Daoy (cell line): ENCODE results near the gene CNOT4. TPM values are rescaled to one million over a fixed set of nuclear protein-coding genes. Genes with fewer than 3 reads are reported as not detected.
"Not testable (repeated sequence)": the region's sequence is repeated elsewhere in the genome, so short reads cannot be mapped to it uniquely, and the experiment has no call there.

ENCODE experiments used
- DNase-seq: peaks from one replicate; pipeline ENCODE4 v3.0.0-alpha.2; 2015; ENCODE audit warnings: low read depth
- total RNA-seq: library from RNA; depleted of rRNA; stranded (reverse); fragments of >200 nt; shearing (Covaris generic); gene quantifications from 2 replicates; pipeline ENCODE4 v1.2.3, GENCODE V29; 2014

The CNOT4 gene
- total RNA-seq, 1 experiment from 2014 or later, result 5.0 TPM

DNA sequence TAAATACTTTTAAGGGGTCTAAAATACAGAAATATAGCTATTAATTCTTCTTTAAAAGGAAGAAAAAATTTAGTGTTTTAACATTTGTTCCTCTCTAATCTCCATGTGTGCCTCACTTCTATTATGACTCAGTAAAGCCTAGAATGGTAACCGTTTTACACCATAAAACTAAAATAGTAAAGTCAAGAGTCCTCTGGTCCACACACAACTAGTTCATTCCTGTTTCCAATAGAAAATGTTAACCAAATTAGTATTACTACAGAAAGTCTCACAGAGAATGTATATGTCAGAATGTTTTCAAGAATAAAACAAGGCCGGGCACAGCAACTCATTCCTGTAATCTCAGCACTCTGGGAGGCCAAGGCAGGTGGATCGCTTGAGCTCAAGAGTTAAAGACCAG, 55.8 kb downstream of the CNOT4 start:
- no peak for DNase-seq

DNA sequence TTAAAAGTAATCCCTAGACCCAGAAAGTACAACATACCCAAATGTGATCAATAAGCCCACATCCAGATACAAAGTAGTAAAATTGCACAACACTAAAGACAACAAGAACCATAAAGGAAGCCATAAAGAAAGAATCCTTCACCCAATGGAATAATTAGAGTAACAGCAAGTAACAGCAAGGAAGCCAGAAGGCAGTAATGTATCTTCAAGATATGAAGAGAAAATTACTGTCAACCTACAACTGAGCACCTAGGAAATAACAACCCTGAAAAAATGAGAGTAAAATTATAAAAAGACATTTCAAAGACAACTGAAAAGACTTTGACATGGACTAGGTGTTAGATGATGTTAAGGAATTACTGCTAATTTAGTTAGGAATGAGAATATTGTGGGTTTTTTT, 60.5 kb downstream of the CNOT4 start:
- no peak for DNase-seq

DNA sequence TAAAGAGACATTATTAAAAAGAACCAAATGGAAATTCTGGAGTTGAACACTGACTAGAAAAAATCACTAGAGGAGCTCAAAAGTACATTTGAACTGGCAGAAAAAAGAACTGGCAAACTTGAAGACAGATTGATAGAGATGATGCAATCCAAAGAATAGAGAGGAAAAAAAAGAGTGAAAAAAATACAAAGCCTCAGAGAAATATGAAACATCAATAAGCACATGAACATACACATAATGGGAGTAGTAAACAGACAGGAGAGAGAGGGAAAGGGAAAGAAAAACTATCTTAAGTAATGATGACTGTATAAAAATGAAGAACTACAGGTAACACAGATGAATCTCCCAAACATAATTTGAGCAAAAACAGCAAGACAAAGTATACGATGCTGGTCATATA, 61.1 kb downstream of the CNOT4 start:
- DNase-seq, result no peak

DNA sequence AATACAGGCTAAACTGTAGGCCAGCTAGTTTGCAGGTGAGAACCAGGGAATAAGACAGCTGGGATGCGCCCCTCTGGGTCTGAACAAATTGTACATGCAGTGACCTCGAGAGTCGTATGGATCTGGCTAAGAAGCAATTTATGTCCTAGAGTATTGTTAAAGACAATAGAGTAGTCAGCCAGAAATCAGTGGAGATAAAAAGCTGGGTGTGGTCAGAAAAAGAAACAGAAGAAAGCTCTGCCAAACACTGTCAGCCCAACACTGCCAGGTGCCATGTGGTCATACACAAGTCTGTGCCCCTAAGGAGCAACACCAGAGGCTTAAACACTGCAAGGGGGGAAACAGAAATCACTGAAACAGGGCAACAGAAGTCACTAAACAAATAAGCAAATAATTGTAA, 62.2 kb downstream of the CNOT4 start:
- no peak for DNase-seq

DNA sequence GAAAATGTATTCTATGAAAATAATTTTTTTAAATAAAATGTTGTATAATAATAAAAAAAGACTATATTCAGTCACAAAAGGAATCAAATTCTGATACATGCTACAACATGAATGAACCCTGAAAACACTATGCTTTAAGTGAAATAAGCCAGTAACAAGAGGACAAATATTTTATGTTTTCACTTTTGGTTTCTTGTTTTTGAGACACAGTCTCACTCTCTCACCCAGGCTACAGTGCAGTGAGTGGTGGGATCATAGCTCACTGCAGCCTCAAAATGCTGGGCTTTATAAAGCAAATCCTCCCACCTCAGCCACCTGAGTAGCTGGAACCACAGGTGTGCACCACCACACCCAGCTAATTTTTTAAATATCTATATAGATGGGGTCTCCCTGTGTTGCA, 64.2 kb downstream of the CNOT4 start:
- no peak for DNase-seq

DNA sequence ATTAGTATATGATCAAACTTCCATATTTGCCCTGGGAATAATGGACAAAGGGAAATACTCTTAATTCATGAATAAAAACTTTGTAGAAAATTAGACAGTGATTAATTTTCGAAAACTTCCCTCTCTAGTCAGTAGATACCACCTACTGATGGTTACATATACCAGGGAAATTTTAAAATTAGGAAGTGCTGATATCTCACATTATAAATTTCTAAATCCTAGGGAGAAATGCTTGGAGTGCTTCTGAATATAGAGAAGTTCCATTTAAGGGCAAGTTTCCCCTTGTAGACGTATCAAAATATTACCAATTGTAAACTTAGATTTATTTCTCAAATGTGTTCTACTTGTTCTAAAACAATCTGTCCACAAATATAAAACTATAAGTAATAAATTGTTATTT, 64.6 kb downstream of the CNOT4 start:
- not testable (repeated sequence) for DNase-seq

DNA sequence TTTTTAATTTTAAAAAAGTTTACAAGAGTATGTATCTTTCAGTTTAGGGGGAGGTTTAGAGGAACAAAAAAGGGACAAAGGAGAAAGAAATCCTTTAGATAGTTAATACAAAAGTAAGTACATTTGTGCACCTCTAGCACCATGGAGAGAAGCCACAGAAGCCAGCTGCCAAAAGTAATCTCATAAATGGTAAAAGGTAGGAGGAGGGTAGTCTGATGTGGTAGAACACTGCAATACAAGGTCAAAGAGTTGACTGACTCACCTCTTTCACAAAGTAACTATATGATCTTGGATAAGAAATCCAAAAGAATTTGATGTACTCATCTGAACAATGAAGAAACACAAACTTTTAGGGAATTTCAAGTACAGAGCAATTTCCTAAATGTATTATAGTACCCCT, 68.1 kb downstream of the CNOT4 start:
- peak; percentile 8 for DNase-seq

DNA sequence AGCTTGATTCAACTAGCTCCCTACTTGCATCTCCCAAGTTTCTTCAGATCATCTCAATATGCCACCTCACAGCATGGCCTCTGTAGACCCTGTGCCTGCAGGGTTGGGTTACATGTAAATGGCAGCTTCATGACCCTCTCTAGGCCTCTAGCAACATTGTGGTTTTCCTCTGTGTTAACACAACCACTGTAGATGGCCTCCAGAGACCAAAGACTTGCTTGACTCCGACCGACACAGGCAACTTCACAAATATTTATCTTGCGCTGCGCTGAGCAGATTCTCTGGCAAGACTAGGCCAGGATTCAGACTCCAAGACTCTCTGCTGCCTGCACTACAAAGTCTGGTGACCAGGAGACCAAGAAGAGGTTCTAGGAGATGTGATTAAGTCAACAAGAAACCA, 75.9 kb downstream of the CNOT4 start:
- no peak for DNase-seq

DNA sequence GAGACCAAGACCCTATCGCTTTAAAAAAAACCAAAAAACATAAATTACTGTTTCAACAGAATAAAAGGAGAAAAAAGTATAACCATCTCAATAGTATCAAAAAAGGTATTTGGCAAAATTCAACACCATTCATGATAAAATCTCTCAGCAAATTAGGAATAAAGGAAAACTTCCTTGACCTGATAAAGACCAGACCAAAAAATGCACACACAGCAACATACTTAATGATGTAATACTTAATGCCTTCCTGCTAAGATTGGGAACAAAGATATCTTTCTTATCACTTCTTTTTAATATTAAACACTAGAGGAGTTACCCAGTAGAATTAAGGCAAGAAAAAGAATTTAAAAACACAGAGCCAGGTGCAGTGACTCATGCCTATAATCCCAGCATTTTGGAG, 79.3 kb downstream of the CNOT4 start:
- DNase-seq, result no peak

DNA sequence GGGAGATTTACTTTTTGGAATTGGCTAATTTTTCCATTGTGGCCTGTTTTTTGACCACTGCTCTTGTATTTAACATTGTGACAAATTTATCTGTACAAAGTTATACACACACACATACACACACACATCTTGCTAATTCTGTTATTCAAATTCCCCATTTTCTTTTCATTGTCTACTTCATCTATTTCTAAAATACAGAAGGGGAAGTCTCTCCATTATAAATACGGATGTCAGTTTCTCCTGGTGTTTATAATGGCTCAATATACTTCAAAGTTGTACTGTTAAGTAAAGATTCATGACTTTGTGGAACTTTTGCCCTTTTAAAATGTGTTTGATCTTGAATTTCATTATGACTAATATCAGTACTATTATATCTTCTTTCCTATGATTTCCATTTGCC, 81.0 kb downstream of the CNOT4 start:
- DNase-seq, result no peak

DNA sequence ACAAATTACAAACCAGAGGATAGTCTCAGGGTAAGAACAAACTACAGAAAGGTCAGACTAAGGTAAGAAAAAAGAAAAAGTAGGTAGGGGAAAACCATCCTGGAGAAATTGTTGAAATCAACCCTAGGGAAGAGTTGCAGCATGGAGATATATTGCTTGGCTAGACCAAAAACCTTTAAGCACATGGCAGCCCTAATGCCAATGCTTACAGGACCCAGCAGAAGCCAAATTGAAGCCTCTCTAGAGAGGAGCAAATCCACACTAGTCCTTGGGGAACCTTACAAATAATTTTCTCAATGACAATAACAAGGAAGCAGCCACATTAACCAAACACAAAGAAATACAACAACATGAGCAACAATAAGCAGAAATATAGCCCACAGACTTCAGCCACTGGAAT, 81.9 kb downstream of the CNOT4 start:
- DNase-seq, result no peak

DNA sequence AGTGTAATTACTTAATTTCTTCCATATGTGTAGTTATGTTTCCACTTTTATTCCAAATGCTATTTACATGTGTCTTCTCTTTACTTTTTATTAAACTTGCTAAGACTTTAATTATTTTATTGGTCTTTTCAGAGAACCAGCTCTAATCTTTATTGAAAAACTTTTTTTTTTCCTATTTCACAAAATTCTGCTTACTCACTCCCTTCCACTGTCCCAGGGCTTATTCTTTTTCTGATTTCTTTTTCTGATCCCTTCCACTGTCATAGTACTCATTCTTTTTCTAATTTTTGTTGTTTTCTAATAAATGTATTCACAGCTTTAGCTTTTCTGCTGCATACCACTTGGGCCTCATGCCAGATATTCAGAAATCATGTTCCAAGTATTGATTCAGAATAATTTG, 82.7 kb downstream of the CNOT4 start:
- no peak for DNase-seq

DNA sequence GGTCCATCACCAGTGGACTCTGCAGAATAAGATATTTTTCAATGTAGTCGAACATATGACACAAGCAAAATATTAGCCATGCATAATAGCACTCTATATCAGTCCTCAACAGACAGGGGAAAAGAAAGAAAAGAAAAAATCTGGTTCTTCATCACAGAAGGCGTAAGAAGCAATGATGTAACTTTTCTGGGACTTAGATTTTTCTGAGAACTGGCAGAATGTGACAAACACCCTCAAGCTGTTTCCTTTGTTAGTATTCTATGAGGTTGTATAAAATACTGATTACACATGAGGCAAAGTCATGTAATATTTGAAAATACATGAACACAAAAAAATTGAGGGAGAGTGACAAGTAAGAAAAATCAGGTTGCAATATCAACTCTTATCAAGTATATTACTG, 84.9 kb downstream of the CNOT4 start:
- DNase-seq, result no peak

DNA sequence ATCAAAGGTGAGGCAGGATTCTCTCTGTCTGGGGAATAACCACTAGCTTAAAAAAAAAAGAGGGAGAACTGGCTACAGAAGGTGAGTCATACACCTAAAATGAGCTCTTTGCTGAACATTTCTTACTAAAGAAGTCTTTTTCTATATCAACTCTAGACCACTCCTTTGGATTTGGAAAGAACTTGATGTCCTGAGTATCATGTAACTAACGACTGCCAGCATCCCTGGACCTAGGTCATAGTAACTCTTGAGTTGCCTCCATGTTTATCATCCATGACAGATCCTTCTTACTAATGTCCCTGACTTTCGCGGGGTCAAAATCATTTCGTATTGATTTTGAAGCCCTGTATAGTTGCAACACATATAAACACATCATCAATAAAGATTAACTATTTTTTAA, 89.1 kb downstream of the CNOT4 start:
- no peak for DNase-seq

DNA sequence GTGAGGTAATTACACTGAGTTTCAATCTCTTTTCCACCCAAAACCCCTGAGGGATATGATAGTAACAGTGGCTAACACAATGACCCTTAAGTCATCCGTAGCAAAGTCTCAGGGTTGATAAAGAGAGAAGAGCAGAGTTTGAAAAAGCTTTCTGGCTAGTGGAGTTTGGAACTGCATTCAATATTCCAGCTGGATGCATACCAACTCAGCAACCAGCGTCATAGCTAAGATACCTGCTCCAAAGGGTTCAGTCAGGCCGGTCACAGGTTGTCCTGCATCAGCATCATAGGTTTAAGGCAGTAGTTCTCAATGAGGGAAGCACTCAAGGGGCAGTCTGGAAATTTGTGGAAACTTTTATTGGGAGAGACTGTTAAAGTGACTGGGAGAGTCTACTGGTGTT, 93.5 kb downstream of the CNOT4 start:
- no peak for DNase-seq

DNA sequence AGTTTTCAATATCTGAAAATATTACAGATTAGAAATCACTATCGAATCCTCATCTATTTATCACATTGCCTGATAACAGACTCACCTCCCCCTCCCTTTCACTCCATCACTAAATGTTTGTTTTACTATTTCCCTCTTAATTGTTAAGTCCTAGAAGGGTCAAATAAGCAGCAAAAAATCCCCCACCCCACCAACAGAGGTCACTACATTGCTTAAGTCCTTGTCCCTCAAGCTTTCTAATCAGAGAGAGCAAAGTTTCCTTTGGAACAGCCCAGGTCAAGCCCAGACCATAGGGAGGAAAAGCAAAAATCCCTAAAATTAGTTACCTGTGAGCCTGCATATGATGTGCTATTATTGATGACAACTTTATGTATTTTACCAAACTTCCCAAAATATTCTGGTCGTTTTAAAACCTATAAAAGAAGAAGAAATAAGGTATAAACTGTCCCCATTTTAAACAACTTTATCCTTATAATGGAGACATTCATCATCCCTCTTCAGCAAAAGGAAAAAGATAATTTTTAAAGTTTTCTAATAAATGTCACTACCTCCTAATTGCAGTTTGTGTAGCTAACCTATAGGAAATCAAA, 95.0 kb downstream of the CNOT4 start:
- peak; percentile 33 for DNase-seq

DNA sequence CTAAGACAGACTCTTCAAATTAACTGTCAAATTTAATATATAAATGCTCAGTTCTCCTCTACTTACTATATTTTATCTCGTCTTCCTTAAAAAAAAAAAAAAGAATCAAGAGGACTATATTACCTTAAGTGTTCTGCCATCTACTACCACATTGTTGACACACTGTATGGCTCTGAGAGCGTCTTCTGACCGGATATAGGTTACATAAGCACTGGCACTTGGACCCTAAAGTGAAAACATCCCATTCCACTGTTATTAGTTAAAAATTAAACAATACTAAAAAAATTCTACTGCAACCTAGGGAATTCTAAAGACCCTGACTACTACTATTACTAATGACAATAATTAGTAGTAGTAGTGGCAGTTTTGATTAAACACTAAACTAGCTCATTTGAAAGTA, 95.7 kb downstream of the CNOT4 start:
- no peak for DNase-seq

DNA sequence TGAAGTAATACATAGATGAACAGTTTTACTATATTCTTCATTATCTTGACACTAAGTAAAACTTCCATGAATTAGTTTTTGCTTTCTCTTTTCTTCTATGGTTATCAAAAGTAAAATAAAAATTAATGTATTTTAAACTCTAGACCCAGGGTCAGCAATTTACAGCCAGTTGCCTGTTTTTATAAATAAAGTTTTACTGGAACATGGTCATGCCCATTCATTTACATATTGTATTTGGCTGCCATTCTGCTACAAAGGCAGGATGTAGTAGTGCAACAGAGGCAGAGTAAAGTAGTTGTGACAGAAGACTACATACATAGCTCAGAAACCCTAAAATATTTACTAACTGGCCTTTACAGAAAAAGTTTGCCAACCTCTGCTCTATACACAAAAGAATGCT, 98.8 kb downstream of the CNOT4 start:
- DNase-seq, result no peak

DNA sequence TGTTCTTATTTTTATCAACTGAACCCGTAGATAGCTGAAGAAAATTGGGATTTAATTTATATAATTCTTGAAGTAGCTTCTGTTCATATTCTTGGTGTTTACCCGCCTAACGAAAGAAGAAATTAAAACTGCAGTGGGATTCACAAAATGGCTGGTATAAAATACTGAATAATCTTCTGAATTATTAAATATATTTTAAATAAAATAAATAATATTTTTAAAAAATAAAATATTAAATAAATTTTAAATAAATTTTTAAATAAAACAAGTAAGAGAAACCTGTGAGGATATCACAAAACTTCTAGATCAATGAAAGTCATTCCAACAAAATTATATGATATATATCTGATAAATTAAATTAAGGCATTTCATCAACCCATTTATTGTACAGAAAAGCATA, 99.4 kb downstream of the CNOT4 start:
- no peak for DNase-seq

DNA sequence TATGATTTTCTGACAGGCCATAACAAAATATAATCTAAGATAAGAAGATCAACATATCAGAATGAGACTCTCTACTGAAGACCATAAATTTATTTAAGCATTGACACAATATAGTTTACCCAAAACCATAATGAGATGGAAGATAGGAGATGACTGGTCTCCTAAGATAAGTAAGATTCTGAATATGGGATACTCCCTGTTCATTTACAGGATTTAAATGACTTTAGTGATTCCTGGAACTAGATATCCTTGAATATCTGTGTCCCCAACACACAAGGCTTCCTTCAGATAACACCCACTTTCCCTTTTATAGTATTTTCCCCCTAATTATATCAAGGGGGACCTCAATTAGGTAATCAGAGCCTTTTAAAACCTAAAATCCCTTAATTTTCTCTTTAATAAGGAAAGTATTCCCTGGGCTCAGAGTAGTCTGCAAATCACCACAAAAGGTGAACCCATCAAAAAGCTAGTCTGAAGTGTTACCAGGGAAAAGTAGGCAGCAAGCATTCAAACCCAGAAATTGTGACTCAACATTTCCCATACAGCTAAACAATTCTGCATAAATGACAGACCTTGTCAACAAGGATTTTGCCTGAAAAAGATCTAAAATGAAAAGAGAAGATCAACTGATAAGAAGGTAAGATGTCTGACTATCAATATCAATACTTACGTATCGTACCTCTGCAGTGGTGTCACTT, 99.9 kb downstream of the CNOT4 start:
- no peak for DNase-seq

DNA sequence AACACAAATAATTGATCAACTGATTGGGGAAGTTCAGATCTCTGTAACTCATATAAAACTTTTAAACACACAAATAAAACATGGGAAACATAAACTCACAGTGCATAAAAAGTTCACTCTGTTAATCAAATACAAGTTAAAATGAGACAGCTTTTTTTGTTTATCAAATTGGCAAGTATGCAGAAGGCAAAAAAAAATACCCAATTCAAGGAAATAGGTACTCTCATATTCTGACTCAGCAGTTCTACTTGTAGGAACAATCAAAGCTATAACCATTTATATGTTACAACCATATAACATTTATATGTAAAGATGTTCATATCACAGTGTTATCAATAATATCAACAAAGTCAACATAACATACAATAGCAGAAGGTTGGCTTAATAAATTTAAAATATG, 102.0 kb downstream of the CNOT4 start:
- no peak for DNase-seq

DNA sequence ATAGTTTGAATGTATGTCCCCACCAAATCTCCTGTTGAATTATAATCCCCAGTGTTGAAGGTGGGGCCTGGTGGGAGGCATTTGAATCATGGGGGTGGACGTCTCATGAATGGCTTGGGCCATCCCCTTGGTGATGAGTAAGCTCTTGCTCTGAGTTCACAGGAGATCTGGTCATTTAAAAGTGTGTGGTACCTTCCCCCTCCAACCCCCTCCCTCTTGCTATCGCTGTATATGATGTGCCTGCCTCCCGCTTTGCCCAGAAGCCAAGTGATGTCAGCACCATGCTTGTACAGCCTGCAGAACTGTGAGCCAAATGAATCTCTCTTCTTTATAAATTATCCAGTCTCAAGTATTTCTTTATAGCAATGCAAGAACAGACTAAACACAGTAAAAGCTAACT, 103.0 kb downstream of the CNOT4 start:
- DNase-seq, result no peak

DNA sequence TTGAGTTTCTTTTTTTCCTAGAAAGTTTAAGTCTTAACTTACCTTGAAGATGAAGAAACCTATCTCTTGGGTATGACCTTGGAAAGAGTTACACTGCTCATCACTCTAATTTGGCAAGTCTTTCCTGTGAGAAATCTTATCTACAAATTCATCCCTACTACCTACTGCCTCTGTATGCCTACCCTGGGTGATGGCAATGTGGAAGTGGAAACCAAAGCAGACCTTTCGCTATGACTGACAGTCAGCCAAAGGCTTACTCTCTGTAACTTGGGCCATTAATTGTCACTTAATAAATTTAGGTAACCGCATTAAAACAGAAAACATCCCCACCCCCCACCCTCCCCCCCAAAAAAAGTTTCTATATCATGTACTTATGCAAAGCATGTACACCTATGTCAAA, 103.9 kb downstream of the CNOT4 start:
- no peak for DNase-seq

DNA sequence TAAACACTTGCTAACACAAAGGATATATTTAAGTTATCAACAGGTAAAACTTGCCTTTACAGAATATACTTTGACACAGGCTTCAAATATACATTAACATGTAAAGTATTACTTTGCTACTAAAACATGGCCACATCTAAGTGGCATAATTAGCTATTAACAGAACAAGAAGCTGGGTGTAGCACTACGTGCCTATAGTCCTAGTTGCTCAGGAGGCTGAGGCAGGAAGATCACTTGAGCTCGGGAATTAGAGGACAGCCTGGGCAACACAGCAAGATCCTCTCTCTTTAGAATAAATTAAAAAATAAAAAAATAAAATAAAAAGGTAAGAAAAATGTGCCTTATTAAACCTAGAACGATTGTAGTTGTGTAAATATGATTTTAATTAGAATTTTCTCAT, 106.6 kb downstream of the CNOT4 start:
- DNase-seq, result no peak
